GM12874 (cell line): ENCODE measurements around the gene PSRC1.

Experiments used
- TF ChIP-seq, protein P1 (sequence below): IDR thresholded peaks from 2 replicates; pipeline ENCODE4 v1.5.1; 2011; ENCODE audit warnings: low read depth, mild to moderate bottlenecking, control low read depth, low read length, moderate library complexity; ENCODE audit not compliant: insufficient read depth

The PSRC1 gene

DNA sequence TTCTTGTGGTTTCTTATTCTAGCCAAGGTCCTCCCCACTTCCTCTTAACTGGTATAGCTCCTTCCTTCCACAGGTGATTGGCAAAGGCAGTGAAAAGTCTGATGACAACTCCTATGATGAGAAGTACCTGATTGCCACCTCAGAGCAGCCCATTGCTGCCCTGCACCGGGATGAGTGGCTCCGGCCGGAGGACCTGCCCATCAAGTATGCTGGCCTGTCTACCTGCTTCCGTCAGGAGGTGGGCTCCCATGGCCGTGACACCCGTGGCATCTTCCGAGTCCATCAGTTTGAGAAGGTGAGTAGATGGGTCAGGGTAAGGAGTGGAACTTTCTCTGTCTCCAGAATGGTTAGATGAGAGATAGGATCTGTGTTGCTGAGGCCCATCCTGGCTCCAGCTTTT lies 47.8 kb downstream of the PSRC1 start:
- TF ChIP-seq, protein P1, sequence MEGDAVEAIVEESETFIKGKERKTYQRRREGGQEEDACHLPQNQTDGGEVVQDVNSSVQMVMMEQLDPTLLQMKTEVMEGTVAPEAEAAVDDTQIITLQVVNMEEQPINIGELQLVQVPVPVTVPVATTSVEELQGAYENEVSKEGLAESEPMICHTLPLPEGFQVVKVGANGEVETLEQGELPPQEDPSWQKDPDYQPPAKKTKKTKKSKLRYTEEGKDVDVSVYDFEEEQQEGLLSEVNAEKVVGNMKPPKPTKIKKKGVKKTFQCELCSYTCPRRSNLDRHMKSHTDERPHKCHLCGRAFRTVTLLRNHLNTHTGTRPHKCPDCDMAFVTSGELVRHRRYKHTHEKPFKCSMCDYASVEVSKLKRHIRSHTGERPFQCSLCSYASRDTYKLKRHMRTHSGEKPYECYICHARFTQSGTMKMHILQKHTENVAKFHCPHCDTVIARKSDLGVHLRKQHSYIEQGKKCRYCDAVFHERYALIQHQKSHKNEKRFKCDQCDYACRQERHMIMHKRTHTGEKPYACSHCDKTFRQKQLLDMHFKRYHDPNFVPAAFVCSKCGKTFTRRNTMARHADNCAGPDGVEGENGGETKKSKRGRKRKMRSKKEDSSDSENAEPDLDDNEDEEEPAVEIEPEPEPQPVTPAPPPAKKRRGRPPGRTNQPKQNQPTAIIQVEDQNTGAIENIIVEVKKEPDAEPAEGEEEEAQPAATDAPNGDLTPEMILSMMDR, result no peak

DNA sequence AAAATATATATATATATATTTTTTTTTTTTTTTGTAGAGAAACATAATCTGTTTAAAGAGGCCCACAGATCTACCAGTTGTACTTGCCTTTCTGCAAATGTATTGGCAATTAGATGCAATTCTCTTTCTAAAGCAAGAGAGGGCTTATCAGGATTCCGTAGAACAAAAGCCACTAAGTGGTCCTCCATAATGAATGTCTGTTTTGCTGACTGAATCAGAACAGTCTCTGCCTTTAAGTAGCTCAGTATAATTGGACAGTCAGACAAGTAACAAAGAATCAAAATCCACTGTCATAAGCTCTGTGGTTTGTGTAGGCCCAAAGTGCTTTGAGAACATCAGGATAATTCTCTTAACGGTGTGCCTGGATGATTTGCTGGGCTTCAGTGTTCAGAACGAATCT lies 51.9 kb downstream of the PSRC1 start:
- TF ChIP-seq, protein P1, result no peak
